ENCODE measurements around the gene CRYGD.
A peak's percentile ranks its signal among the peaks of the same experiment; 100 is the strongest.
"Not testable (repeated sequence)": the region's sequence is repeated elsewhere in the genome, so short reads cannot be mapped to it uniquely, and the experiment has no call there.

CRYGD gene

GRCh38 chr2:208139447-208139846 lies 15.1 kb upstream of the CRYGD start:
- ATAC-seq (no peak), DNase-seq (no peak)
- Mint-ChIP-seq H3K9me3 (peaks cover 4% of the 10 kb centered on the region), H3K36me3 (ENCODE audit: low read depth) (no peaks in the 10 kb centered on the region), H3K27ac (no peak overlapping the region), H3K4me3 (no peak overlapping the region), H3K4me1 (peaks cover 10% of the 10 kb centered on the region), H3K27me3 (no peaks in the 10 kb centered on the region)

- not testable (repeated sequence) for H3K36me3 Mint-ChIP-seq (ENCODE audit: low read depth); H3K9me3 Mint-ChIP-seq; ATAC-seq
These were observed 14.0 kb upstream of the CRYGD start for GRCh38 chr2:208138334-208138733.

GRCh38 chr2:208136716-208137094 lies 12.4 kb upstream of the CRYGD start:
- no peak overlapping the region for H3K27ac Mint-ChIP-seq
- H3K9me3 Mint-ChIP-seq, result peaks cover 4% of the 10 kb centered on the region
- no peak for ATAC-seq
- DNase-seq, result no peak
- H3K36me3 Mint-ChIP-seq (ENCODE audit: low read depth), result no peaks in the 10 kb centered on the region
- no peak overlapping the region for H3K4me3 Mint-ChIP-seq
- peaks cover 10% of the 10 kb centered on the region for H3K4me1 Mint-ChIP-seq
- no peaks in the 10 kb centered on the region for H3K27me3 Mint-ChIP-seq

More at GRCh38 chr2:208138334-208138733, 14.0 kb upstream of the CRYGD start:
- not testable (repeated sequence) for H3K27me3 Mint-ChIP-seq, H3K27ac Mint-ChIP-seq, H3K4me3 Mint-ChIP-seq, H3K4me1 Mint-ChIP-seq, DNase-seq

- no peak for ATAC-seq
- Mint-ChIP-seq H3K27ac (no peak overlapping the region), H3K9me3 (peaks cover 4% of the 10 kb centered on the region), H3K4me3 (no peak overlapping the region), H3K36me3 (ENCODE audit: low read depth) (no peaks in the 10 kb centered on the region), H3K4me1 (peaks cover 10% of the 10 kb centered on the region), H3K27me3 (no peaks in the 10 kb centered on the region)
- no peak for DNase-seq
These were observed 11.7 kb upstream of the CRYGD start for GRCh38 chr2:208135794-208136715.

GRCh38 chr2:208134928-208135586 lies 10.7 kb upstream of the CRYGD start:
- Mint-ChIP-seq H3K27me3 (no peaks in the 10 kb centered on the region), H3K9me3 (peaks cover 4% of the 10 kb centered on the region), H3K27ac (no peak overlapping the region), H3K4me1 (peaks cover 10% of the 10 kb centered on the region), H3K4me3 (no peak overlapping the region), H3K36me3 (ENCODE audit: low read depth) (no peaks in the 10 kb centered on the region)
- ATAC-seq, result peak; percentile 87
- peak; percentile 13 for DNase-seq

GRCh38 chr2:208130712-208131110 lies 6.4 kb upstream of the CRYGD start:
- no peak for DNase-seq
- peaks cover 14% of the 10 kb centered on the region for H3K27me3 Mint-ChIP-seq
- H3K4me1 Mint-ChIP-seq, result peaks cover 10% of the 10 kb centered on the region
- ATAC-seq, result no peak
- H3K9me3 Mint-ChIP-seq, result no peaks in the 10 kb centered on the region
- H3K4me3 Mint-ChIP-seq, result no peak overlapping the region
- no peak overlapping the region for H3K27ac Mint-ChIP-seq
- no peaks in the 10 kb centered on the region for H3K36me3 Mint-ChIP-seq (ENCODE audit: low read depth)

GRCh38 chr2:208129744-208130711 lies 5.7 kb upstream of the CRYGD start, which contains the start of gene CRYGC:
CRYGC (minus strand) TSS chr2:208129828; CDS start chr2:208129792, 36 bp downstream.
- H3K27ac Mint-ChIP-seq, result no peak within 1 kb of the TSS
- H3K9me3 Mint-ChIP-seq, result no peaks in the 10 kb centered on the region
- no peak within 1 kb of the TSS for H3K4me3 Mint-ChIP-seq
- peaks cover 4% of the 10 kb centered on the region for H3K4me1 Mint-ChIP-seq
- no peaks in the 10 kb centered on the region for H3K36me3 Mint-ChIP-seq (ENCODE audit: low read depth)
- DNase-seq (no peak), ATAC-seq (no peak)
- H3K27me3 Mint-ChIP-seq, result peaks cover 21% of the 10 kb centered on the region

GRCh38 chr2:208128136-208128535 lies 3.8 kb upstream of the CRYGD start:
- DNase-seq, result no peak
- Mint-ChIP-seq H3K4me1 (peaks cover 7% of the 10 kb centered on the region), H3K4me3 (no peak overlapping the region), H3K9me3 (no peaks in the 10 kb centered on the region), H3K36me3 (ENCODE audit: low read depth) (no peaks in the 10 kb centered on the region), H3K27me3 (peaks cover 34% of the 10 kb centered on the region), H3K27ac (no peak overlapping the region)
- no peak for ATAC-seq

GRCh38 chr2:208127090-208127489 lies 2.8 kb upstream of the CRYGD start:
- Mint-ChIP-seq H3K36me3 (ENCODE audit: low read depth) (no peaks in the 10 kb centered on the region), H3K27ac (no peak overlapping the region), H3K4me1 (peaks cover 7% of the 10 kb centered on the region), H3K27me3 (peaks cover 34% of the 10 kb centered on the region), H3K9me3 (no peaks in the 10 kb centered on the region), H3K4me3 (no peak overlapping the region)
- no peak for ATAC-seq
- no peak for DNase-seq

- Mint-ChIP-seq H3K27me3 (peaks cover 38% of the 10 kb centered on the region), H3K36me3 (ENCODE audit: low read depth) (no peaks in the 10 kb centered on the region), H3K9me3 (no peaks in the 10 kb centered on the region), H3K4me3 (no peak overlapping the region), H3K27ac (no peak overlapping the region), H3K4me1 (peaks cover 7% of the 10 kb centered on the region)
- ATAC-seq (no peak), DNase-seq (no peak)
These were observed 927 bp upstream of the CRYGD start for GRCh38 chr2:208125251-208125650.

- H3K27me3 Mint-ChIP-seq, result peaks cover 33% of the 10 kb centered on the region
- no peak overlapping the region for H3K4me3 Mint-ChIP-seq
- ATAC-seq, result no peak
- no peak for DNase-seq
- H3K4me1 Mint-ChIP-seq, result peaks cover 7% of the 10 kb centered on the region
- H3K27ac Mint-ChIP-seq, result no peak overlapping the region
- no peaks in the 10 kb centered on the region for H3K9me3 Mint-ChIP-seq
- no peaks in the 10 kb centered on the region for H3K36me3 Mint-ChIP-seq (ENCODE audit: low read depth)
These were observed 2.1 kb downstream of the CRYGD start for GRCh38 chr2:208122248-208122647.

- peaks cover 7% of the 10 kb centered on the region for H3K27me3 Mint-ChIP-seq
These were observed 5.4 kb downstream of the CRYGD start for GRCh38 chr2:208118918-208119317.

GRCh38 chr2:208117390-208117789 lies 6.9 kb downstream of the CRYGD start:
- not testable (repeated sequence) for ATAC-seq; H3K9me3 Mint-ChIP-seq; DNase-seq; H3K4me1 Mint-ChIP-seq; H3K27ac Mint-ChIP-seq; H3K4me3 Mint-ChIP-seq; H3K36me3 Mint-ChIP-seq (ENCODE audit: low read depth); H3K27me3 Mint-ChIP-seq

More at GRCh38 chr2:208118918-208119317, 5.4 kb downstream of the CRYGD start:
- no peaks in the 10 kb centered on the region for H3K9me3 Mint-ChIP-seq
- H3K36me3 Mint-ChIP-seq (ENCODE audit: low read depth), result no peaks in the 10 kb centered on the region
- DNase-seq (no peak), ATAC-seq (no peak)
- H3K27ac Mint-ChIP-seq, result no peak overlapping the region
- no peak overlapping the region for H3K4me3 Mint-ChIP-seq
- H3K4me1 Mint-ChIP-seq, result peaks cover 3% of the 10 kb centered on the region

GRCh38 chr2:208112969-208113368 lies 11.4 kb downstream of the CRYGD start:
- H3K4me1 Mint-ChIP-seq, result no peaks in the 10 kb centered on the region
- H3K27ac Mint-ChIP-seq, result no peak overlapping the region
- ATAC-seq (no peak), DNase-seq (no peak)
- H3K9me3 Mint-ChIP-seq, result no peaks in the 10 kb centered on the region
- no peaks in the 10 kb centered on the region for H3K36me3 Mint-ChIP-seq (ENCODE audit: low read depth)
- H3K27me3 Mint-ChIP-seq, result no peaks in the 10 kb centered on the region
- H3K4me3 Mint-ChIP-seq, result no peak overlapping the region

Measured in activated naive CD8-positive, alpha-beta T cell treated with anti-CD3 and anti-CD28 coated beads, Interleukin-2, amount 50 U/mL, for 24 hours (primary cell).